Keratinocyte (primary cell): ENCODE data around the gene LARP1B.

Experiments
- CTCF ChIP-seq, 3 experiments: IDR thresholded peaks in 1 of 3; conservative IDR thresholded peaks in 1 of 3; optimal IDR thresholded peaks in 1 of 3; 2 replicates in 2 of 3; 3 replicates in 1 of 3; pipeline versions ENCODE3 to v1.5.1; 2011; ENCODE audit warnings: low read length in 3 of 3, mild to moderate bottlenecking in 3 of 3, moderate library complexity in 2 of 3, control low read depth in 1 of 3, inconsistent platforms in 1 of 3; ENCODE audit not compliant: insufficient read depth in 2 of 3; ENCODE audit errors: extremely low read depth in 1 of 3
- EZH2 ChIP-seq: IDR thresholded peaks from one replicate; pipeline ENCODE4 v1.6.1; 2012; ENCODE audit warnings: inconsistent platforms, mild to moderate bottlenecking, low read length, moderate library complexity

- TF ChIP-seq CTCF (optimal IDR thresholded peaks at IDR 0.05 in 1 of 3, IDR thresholded peaks at IDR 0.05 in 1 of 3, conservative IDR thresholded peaks at IDR 0.05 in 1 of 3; ENCODE audit: extremely low read depth in 1 of 3, insufficient read depth in 2 of 3, low read length in 3 of 3) (no peak), EZH2 (no peak)
Measured at GRCh38 chr4:128221586-128221985, 160.5 kb downstream of the LARP1B start.
